Esophagus squamous epithelium (tissue), 5 donors: ENCODE measurements around the gene EPGN. TPM values are rescaled to one million over a fixed set of nuclear protein-coding genes. Genes with fewer than 3 reads are reported as not detected.

Experiments used
- DNase-seq: peaks from one replicate; lab custom pipeline; 2025; lab: John Stamatoyannopoulos, UW
- H3K27ac ChIP-seq, 4 donors: fragments of 200-600 bp; sonication (generic); one replicate each; pipeline ENCODE4 v1.5.1; 2016 to 2019; ENCODE audit warnings: mild to moderate bottlenecking in 1 of 4
- H3K27me3 ChIP-seq, 4 donors: fragments of 200-600 bp; sonication (generic); 1 replicate in 3 of 4; 2 replicates in 1 of 4; pipeline versions ENCODE4 v1.5.1 to v1.6.0; 2017 to 2021; ENCODE audit warnings: antibody characterized with exemption in 1 of 4
- H3K36me3 ChIP-seq, 3 donors: fragments of 200-600 bp; sonication (generic); one replicate each; pipeline ENCODE4 v1.5.1; 2016 to 2019
- H3K4me1 ChIP-seq, 3 donors: fragments of 200-600 bp; sonication (generic); one replicate each; pipeline ENCODE4 v1.5.1; 2017 to 2019
- H3K4me3 ChIP-seq, 4 donors: fragments of 200-600 bp; sonication (generic); 1 replicate in 3 of 4; 2 replicates in 1 of 4; pipeline ENCODE4 v1.5.1; 2016 to 2019; ENCODE audit warnings: mild to moderate bottlenecking in 2 of 4, moderate library complexity in 1 of 4
- H3K9me3 ChIP-seq, 3 donors: fragments of 200-600 bp; sonication (generic); one replicate each; pipeline ENCODE4 v1.5.1; 2016 to 2019
- POLR2A ChIP-seq, 4 donors: fragments of 450-650 bp; IDR thresholded peaks; one replicate each; pipeline ENCODE4 v1.6.1; 2017; ENCODE audit warnings: antibody characterized with exemption in 4 of 4, mild to moderate bottlenecking in 4 of 4, moderate library complexity in 3 of 4
- WGBS, 2 donors: methylation state at CpG; one replicate each; pipeline ENCODE4 v1.1.5; 2018; 5-methylcytosine and 5-hydroxymethylcytosine counted together
- intact Hi-C: fragments of 100-400 bp; cut with DNase I; formaldehyde crosslinking; loops from one replicate; pipeline ENCODE4 v1.15.0; 2022
- total RNA-seq, 4 donors: library from RNA; depleted of rRNA; stranded (reverse); fragments of >200 nt; gene quantifications; one replicate each; pipeline ENCODE4 v1.1.0, GENCODE V29; 2016
- TF ChIP-seq, protein P1 (sequence below), 6 experiments: fragments of 450-650 bp in 4 of 6; fragments of 200-600 bp in 2 of 6; sonication (generic) in 2 of 6; IDR thresholded peaks; one replicate each; pipeline ENCODE4 v1.5.1; 2016 to 2019; ENCODE audit warnings: antibody characterized with exemption in 6 of 6, mild to moderate bottlenecking in 4 of 6, moderate library complexity in 4 of 6
- donor health status: DM: yes; HTN: yes; CAD: no.

The EPGN gene
- total RNA-seq, 4 donors from 2014 or later: 48.8 to 118 (median 62.7) TPM

- Histone ChIP-seq H3K4me3 (no peak overlapping the region), H3K4me1 (peaks cover 0 to 26% (median 0%) of the 10 kb centered on the region in 3 donors)
- no peak for DNase-seq
Observed at GRCh38 chr4:74292111-74292870, 16.0 kb upstream of the EPGN start.

DNA sequence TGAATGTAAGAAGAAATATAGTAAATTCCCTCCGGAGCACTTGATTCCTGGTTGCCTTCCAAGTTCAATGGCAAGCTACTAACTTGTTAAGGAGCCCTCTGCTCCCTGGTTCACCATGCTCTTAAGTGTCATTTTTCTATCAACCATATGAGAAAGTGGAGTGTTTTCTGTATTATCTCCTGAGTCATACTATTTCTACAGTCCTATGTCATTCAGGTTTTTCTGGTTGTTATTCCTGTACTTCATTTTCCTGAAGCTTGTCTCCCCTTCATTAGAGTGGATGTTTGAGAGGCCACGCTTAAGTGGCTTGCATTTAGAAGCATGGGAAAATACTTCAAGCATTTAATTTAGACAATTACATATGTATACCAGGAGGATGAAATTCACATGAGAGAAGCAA, 14.7 kb upstream of the EPGN start:
- H3K27me3 ChIP-seq: no peaks in the 10 kb centered on the region
- 53 to 83% methylated on average over 2 of the region's 2 CpGs for WGBS, 2 donors
- no peak overlapping the region for H3K4me3 ChIP-seq
- DNase-seq: no peak
- intact Hi-C loops: no loop called here
- no peaks in the 10 kb centered on the region for H3K9me3 ChIP-seq
- H3K27ac ChIP-seq: peak overlapping the region in 2 of 4 donors; percentile 16 to 40
- H3K4me1 ChIP-seq: peaks cover 0 to 26% (median 0%) of the 10 kb centered on the region in 3 donors
- no peaks in the 10 kb centered on the region for H3K36me3 ChIP-seq
- TF ChIP-seq, protein P1, sequence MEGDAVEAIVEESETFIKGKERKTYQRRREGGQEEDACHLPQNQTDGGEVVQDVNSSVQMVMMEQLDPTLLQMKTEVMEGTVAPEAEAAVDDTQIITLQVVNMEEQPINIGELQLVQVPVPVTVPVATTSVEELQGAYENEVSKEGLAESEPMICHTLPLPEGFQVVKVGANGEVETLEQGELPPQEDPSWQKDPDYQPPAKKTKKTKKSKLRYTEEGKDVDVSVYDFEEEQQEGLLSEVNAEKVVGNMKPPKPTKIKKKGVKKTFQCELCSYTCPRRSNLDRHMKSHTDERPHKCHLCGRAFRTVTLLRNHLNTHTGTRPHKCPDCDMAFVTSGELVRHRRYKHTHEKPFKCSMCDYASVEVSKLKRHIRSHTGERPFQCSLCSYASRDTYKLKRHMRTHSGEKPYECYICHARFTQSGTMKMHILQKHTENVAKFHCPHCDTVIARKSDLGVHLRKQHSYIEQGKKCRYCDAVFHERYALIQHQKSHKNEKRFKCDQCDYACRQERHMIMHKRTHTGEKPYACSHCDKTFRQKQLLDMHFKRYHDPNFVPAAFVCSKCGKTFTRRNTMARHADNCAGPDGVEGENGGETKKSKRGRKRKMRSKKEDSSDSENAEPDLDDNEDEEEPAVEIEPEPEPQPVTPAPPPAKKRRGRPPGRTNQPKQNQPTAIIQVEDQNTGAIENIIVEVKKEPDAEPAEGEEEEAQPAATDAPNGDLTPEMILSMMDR (IDR thresholded peaks at IDR 0.05): no peak
- TF ChIP-seq POLR2A (IDR thresholded peaks at IDR 0.05): no peak

More at GRCh38 chr4:74292111-74292870, 16.0 kb upstream of the EPGN start:
- TF ChIP-seq, protein P1 (IDR thresholded peaks at IDR 0.05): no peak
- no peak for TF ChIP-seq POLR2A (IDR thresholded peaks at IDR 0.05)
- Histone ChIP-seq H3K27me3 (no peaks in the 10 kb centered on the region), H3K36me3 (no peaks in the 10 kb centered on the region), H3K27ac (peak overlapping the region in 1 of 4 donors; percentile 45), H3K9me3 (no peaks in the 10 kb centered on the region)
- intact Hi-C loops: no loop called here

DNA sequence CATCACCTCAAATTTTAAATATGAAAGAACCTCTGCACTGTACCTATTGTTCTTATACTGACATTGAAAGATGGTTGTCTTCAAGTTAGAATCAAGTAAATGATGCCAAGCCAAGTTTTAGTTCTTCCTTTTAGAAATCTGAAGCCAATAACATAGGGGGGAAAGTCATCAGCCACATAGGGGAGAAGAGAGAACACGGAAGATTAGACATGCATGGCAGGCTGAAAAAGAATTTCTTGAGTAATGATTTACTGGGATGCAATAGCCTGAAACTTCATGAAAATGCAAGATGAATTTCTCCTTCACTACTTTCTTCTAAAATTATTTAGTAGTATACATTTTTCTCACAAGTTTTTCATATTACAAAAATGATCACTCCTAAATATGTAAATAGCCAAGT, 13.6 kb upstream of the EPGN start:
- H3K4me3 ChIP-seq: no peak overlapping the region
- intact Hi-C loops: no loop called here
- no peaks in the 10 kb centered on the region for H3K9me3 ChIP-seq

DNA sequence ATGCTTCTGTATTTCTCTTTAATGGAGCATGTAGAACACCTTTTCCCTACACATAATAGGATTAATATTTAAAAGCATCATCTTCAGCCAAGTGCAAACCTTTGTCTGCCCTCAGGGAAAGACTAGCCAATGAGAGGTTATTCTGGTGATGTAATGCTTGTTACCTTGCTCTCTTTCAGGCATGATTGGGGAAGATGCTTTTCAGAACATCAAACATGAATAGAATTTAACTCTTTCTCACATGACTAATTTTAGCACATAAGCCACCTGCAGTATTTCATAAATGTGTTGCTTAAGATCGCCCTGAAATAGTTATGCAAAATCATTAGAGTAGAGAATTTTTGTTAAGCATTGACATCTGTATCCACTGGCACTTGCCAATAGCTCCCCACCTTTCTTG, 10.7 kb upstream of the EPGN start:
- Histone ChIP-seq H3K27ac (no peak overlapping the region), H3K4me3 (no peak overlapping the region), H3K27me3 (no peaks in the 10 kb centered on the region), H3K9me3 (no peaks in the 10 kb centered on the region), H3K36me3 (no peaks in the 10 kb centered on the region), H3K4me1 (peaks cover 0 to 17% (median 0%) of the 10 kb centered on the region in 3 donors)
- DNase-seq: no peak
- intact Hi-C loops: no loop called here
- 82 to 88% methylated on average over 1 of the region's 1 CpG for WGBS, 2 donors
- TF ChIP-seq POLR2A (IDR thresholded peaks at IDR 0.05): no peak
- TF ChIP-seq, protein P1 (IDR thresholded peaks at IDR 0.05): no peak

More for the DNA sequence above, 13.6 kb upstream of the EPGN start:
- TF ChIP-seq, protein P1 (IDR thresholded peaks at IDR 0.05): no peak
- TF ChIP-seq POLR2A (IDR thresholded peaks at IDR 0.05): no peak
- DNase-seq: no peak
- H3K27me3 ChIP-seq: no peaks in the 10 kb centered on the region
- no peaks in the 10 kb centered on the region for H3K36me3 ChIP-seq
- WGBS, 2 donors: 90 to 94% methylated on average over 1 of the region's 1 CpG
- H3K4me1 ChIP-seq: peaks cover 0 to 26% (median 0%) of the 10 kb centered on the region in 3 donors
- H3K27ac ChIP-seq: no peak overlapping the region

DNA sequence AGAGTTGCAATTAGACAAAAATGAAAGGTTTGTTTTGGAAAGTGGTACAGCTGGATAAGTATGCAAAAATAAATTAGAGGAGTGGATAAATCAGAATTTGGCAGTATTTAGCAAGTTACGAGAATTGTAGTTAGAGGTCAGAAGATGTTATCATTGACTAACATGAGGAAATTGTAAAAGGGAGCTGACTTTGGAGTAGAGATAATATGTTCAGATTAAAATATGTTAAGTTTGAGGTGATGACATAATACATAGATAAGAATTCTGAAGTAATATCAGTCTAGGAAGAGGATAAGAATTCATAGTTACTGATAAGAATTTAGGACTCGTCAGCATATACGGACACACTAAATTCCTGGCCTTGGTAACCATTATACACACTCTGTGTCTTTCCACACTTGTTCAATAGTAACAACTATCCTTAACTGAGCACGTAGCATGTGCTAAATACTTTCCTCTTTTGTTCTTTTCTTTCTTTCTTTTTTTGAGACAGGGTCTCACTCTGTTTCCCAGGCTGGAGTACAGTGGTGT, 4.1 kb upstream of the EPGN start:
- H3K27ac ChIP-seq: no peak overlapping the region
- H3K27me3 ChIP-seq: no peaks in the 10 kb centered on the region
- intact Hi-C loops: no loop called here
- no peak overlapping the region for H3K4me3 ChIP-seq
- no peaks in the 10 kb centered on the region for H3K9me3 ChIP-seq
- peaks cover 0 to 10% (median 3%) of the 10 kb centered on the region in 3 donors for H3K4me1 ChIP-seq
- TF ChIP-seq, protein P1 (IDR thresholded peaks at IDR 0.05): no peak
- TF ChIP-seq POLR2A (IDR thresholded peaks at IDR 0.05): no peak
- H3K36me3 ChIP-seq: no peaks in the 10 kb centered on the region
- WGBS, 2 donors: 86 to 94% methylated on average over 4 of the region's 4 CpGs
- no peak for DNase-seq
